GM19324 (cell line): Measurements from ENCODE around the gene FGGY.

Experiments used
- ATAC-seq: cut with Tn5 transposase; IDR thresholded peaks from one replicate; pipeline ENCODE4 v1.9.1; 2021; ENCODE audit warnings: mild to moderate bottlenecking, moderate library complexity; ENCODE audit not compliant: unreplicated experiment, low FRiP score

Gene FGGY

GRCh38 chr1:59771361-59771760, 474.5 kb downstream of the FGGY start:
- ATAC-seq: no peak

- no peak for ATAC-seq
Measured at GRCh38 chr1:59775480-59775879, 478.6 kb downstream of the FGGY start.

DNA sequence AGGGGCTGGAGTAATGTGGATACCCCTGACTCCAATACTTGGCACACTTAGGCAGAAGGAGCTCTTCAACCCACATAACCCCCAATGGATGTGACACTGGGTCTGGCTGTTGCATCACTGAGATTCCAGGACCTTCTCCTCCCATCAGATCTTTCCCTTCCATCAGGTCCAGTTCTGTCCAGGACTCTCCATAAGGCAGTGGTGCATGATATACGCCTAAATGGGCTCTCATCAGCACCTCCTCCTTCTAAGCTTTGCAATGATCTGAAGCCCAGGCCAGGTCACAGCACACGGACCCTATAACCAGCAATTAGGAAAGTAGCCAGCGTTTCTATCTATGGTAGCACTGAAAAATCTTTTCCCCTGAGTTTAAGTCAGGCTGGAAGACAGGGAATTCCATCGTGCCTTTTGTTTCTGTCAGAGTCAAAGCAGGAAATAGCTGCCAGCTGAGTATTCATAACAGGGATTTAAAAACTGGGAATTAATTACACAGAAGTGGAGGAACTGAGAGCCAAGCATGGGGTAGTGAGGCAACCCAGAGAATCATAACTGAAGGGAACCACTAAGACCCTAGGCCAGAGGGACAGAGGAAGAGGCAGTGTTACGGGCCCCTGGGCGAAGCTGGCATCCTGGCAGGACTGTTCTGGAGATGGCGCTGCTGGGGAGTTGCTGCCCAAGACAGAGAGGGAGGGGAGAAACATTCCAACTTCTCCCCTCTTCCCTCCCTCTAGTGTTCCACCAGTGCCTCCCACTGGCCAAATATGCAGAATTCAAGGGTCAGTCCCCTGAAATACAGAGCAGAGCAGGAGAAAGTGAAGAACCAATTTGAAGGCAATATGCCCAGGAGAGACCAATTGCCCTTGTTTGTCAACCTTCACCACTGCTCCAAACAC, 480.3 kb downstream of the FGGY start:
- ATAC-seq: no peak

GRCh38 chr1:59779949-59780348, 483.1 kb downstream of the FGGY start:
- ATAC-seq: no peak

DNA sequence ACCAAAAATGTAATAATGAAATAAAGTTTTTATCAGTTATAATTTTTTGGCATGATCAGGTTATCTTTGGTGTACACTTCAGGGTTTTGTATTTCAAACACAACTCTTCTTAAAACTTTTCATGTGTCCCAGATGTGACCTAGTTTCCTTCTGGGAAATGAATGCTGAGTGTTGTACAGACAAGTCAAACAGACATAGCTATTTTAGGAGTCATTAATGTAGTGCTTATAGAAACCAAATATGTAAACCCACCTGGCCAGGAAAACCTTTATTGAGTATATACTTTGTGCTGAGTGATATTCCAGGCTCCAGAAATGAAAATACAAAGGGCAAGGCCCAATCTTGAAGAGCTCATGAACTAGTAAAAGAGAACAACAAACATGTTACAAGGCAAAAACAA, 491.9 kb downstream of the FGGY start:
- ATAC-seq: no peak

DNA sequence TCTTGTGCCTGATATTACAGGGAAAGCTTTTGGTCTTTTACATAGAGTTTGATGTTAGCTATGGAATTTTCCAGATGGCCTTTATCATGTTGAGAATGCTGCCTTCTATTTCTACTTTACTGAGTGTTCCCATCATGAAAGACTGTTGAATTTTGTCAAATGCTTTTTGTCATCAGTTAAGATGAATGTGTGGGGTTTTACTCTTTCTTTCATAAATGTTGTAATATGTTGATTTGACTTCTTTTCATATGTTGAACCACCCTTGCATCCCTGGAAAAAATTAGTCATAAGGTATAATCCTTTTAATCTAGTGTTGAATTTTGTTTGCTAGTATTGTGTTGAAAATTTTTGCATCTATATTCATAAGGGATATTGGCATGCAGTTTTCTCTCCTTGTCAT, 501.7 kb downstream of the FGGY start:
- ATAC-seq: no peak

DNA sequence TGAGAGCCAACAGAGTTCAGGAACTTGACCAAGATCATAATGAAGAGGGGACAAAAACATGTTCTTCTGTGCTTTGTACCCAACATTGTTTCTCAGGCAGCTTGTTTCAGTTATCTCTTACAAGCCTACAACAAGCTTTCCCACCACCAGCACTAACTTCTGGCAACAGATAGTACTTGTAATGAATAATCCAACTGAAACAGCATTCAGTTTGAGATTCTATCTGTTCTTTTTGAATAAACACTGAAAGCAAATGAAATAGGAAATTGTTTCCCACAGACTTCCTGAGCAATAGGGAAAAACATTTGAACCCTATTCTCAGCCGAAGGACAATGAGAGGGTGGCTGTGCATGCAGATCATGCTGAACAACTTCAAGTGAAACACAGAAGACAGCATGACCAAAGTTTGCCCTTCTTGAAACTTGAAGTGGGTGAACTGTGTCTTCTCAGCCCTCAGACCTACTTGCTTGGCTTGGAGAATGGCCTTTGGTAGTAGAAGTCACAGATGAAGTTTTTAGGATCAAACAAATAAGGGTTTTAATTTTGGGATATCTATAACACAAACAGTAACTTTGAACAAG, 506.7 kb downstream of the FGGY start:
- ATAC-seq: no peak

- no peak for ATAC-seq
Measured at GRCh38 chr1:59804301-59804700, 507.4 kb downstream of the FGGY start.

GRCh38 chr1:59805554-59805953, 508.7 kb downstream of the FGGY start:
- no peak for ATAC-seq
